Breast epithelium (tissue), 3 donors: ENCODE data around the gene ARMH1.

Source experiments
- POLR2A ChIP-seq: fragments of 450-650 bp; IDR thresholded peaks from one replicate; pipeline ENCODE4 v1.6.1; 2016; ENCODE audit warnings: antibody characterized with exemption, mild to moderate bottlenecking, moderate library complexity
- POLR2AphosphoS5 ChIP-seq, 3 donors: sonication (generic); formaldehyde crosslinking; IDR thresholded peaks; one replicate each; pipeline ENCODE4 v1.6.1; 2017; ENCODE audit warnings: antibody characterized with exemption in 3 of 3
- TF ChIP-seq, protein P1 (sequence below), 3 donors: fragments of 450-650 bp; IDR thresholded peaks; one replicate each; pipeline ENCODE4 v1.5.1; 2016 to 2017; ENCODE audit warnings: antibody characterized with exemption in 3 of 3, mild to moderate bottlenecking in 3 of 3, moderate library complexity in 3 of 3

DNA sequence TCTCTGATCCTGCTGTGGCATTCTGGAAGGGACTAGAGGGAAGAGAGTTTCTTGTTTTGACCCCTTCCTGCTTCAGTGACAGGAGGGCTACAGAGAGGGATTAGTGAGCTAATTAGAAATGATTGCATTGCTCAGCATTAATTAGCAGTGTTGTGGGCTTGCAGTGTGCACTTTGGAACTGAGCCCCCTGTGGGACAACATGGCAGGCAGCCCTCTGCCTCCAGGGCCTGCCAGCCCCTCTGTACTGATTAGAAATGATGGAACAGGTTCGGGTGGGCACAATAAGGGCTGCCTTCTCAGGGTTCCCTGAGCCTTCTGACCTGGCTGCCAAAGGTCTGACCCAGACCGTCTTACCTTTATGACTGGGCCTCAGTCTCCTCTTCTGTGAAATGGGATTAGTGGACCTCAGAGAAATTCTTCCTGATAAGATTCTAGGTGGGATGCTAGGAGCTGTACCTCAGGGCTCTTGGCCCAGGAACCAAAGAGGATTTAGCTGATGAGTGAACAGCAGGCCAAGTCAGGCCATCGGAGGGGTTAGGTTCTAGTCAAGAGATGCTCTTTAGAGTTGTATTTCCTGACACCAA is 39.8 kb upstream of the ARMH1 start:
- TF ChIP-seq, protein P1, sequence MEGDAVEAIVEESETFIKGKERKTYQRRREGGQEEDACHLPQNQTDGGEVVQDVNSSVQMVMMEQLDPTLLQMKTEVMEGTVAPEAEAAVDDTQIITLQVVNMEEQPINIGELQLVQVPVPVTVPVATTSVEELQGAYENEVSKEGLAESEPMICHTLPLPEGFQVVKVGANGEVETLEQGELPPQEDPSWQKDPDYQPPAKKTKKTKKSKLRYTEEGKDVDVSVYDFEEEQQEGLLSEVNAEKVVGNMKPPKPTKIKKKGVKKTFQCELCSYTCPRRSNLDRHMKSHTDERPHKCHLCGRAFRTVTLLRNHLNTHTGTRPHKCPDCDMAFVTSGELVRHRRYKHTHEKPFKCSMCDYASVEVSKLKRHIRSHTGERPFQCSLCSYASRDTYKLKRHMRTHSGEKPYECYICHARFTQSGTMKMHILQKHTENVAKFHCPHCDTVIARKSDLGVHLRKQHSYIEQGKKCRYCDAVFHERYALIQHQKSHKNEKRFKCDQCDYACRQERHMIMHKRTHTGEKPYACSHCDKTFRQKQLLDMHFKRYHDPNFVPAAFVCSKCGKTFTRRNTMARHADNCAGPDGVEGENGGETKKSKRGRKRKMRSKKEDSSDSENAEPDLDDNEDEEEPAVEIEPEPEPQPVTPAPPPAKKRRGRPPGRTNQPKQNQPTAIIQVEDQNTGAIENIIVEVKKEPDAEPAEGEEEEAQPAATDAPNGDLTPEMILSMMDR (IDR thresholded peaks at IDR 0.05): no peak
- no peak for TF ChIP-seq POLR2A
- TF ChIP-seq POLR2AphosphoS5 (IDR thresholded peaks at IDR 0.05): no peak
